Hepatocyte (in vitro differentiated cells): Measurements from ENCODE around the gene IER5.

Experiments
- CTCF ChIP-seq: fragments of 200-600 bp; sonication (generic); IDR thresholded peaks from 2 replicates; pipeline ENCODE4 v1.5.1; 2016; ENCODE audit warnings: antibody characterized with exemption, mild to moderate bottlenecking; ENCODE audit not compliant: poor library complexity
- EZH2 ChIP-seq: fragments of 200-600 bp; sonication (generic); IDR thresholded peaks from 2 replicates; pipeline ENCODE4 v1.6.1; 2016; ENCODE audit warnings: antibody characterized with exemption, mild to moderate bottlenecking, borderline replicate concordance
- EZH2phosphoT487 ChIP-seq: fragments of 200-600 bp; sonication (generic); IDR thresholded peaks from one replicate; pipeline ENCODE4 v1.6.1; 2018; ENCODE audit warnings: antibody characterized with exemption, mild to moderate bottlenecking, low read depth, moderate library complexity; ENCODE audit not compliant: unreplicated experiment, severe bottlenecking

GRCh38 chr1:181110013-181110412 lies 21.5 kb downstream of the IER5 start:
- TF ChIP-seq CTCF (no peak), EZH2phosphoT487 (no peak), EZH2 (no peak)
